Sigmoid colon (tissue), 7 donors: Measurements from ENCODE around the gene POLR1D. TPM values are rescaled to one million over a fixed set of nuclear protein-coding genes. Genes with fewer than 3 reads are reported as not detected.

ENCODE experiments used
- DNase-seq: peaks from one replicate; pipeline ENCODE4 v3.0.0-alpha.2; 2019
- H3K27ac ChIP-seq, 4 donors: fragments of 200-600 bp; sonication (generic); one replicate each; pipeline ENCODE4 v1.5.1; 2016 to 2019; ENCODE audit warnings: mild to moderate bottlenecking in 1 of 4
- H3K27me3 ChIP-seq, 3 donors: fragments of 200-600 bp; sonication (generic); one replicate each; pipeline ENCODE4 v1.5.1; 2019; ENCODE audit warnings: mild to moderate bottlenecking in 1 of 3
- H3K36me3 ChIP-seq, 4 donors: fragments of 200-600 bp; sonication (generic); one replicate each; pipeline ENCODE4 v1.5.1; 2016 to 2019
- H3K4me1 ChIP-seq, 4 donors: fragments of 200-600 bp; sonication (generic); one replicate each; pipeline ENCODE4 v1.5.1; 2017 to 2019
- H3K4me3 ChIP-seq, 4 donors: fragments of 200-600 bp; sonication (generic); one replicate each; pipeline ENCODE4 v1.5.1; 2017 to 2019; ENCODE audit warnings: mild to moderate bottlenecking in 2 of 4, moderate library complexity in 1 of 4
- H3K9me3 ChIP-seq, 4 donors: fragments of 200-600 bp in 3 of 4; sonication (generic) in 3 of 4; one replicate each; pipeline versions ENCODE4 v1.5.1 to v1.6.1; 2013 to 2019
- EP300 ChIP-seq, 4 donors: sonication (generic); formaldehyde crosslinking; IDR thresholded peaks; one replicate each; pipeline ENCODE4 v1.6.1; 2017; ENCODE audit warnings: antibody characterized with exemption in 4 of 4
- POLR2A ChIP-seq, 2 donors: fragments of 450-650 bp; IDR thresholded peaks; one replicate each; pipeline ENCODE4 v1.6.1; 2016; ENCODE audit warnings: antibody characterized with exemption in 2 of 2, mild to moderate bottlenecking in 2 of 2, moderate library complexity in 2 of 2
- POLR2AphosphoS5 ChIP-seq, 4 donors: sonication (generic); formaldehyde crosslinking; IDR thresholded peaks; one replicate each; pipeline ENCODE4 v1.6.1; 2017; ENCODE audit warnings: antibody characterized with exemption in 4 of 4
- WGBS, 2 donors: extraction: QIAGEN DNeasy Blood & Tissue Kit; methylation state at CpG; one replicate each; pipeline ENCODE4 v1.1.7; 2013; 5-methylcytosine and 5-hydroxymethylcytosine counted together
- intact Hi-C: fragments of 100-400 bp; cut with DNase I; formaldehyde crosslinking; loops from one replicate; pipeline ENCODE4 v1.15.1; 2023
- polyA plus RNA-seq, 3 donors: library from polyadenylated mRNA; stranded (reverse); fragments of 200-250 nt; gene quantifications; one replicate each; pipeline ENCODE4 v1.2.3, GENCODE V29; 2013
- total RNA-seq, 4 donors: library from RNA; depleted of rRNA; stranded (reverse); fragments of >200 nt; gene quantifications; one replicate each; pipeline ENCODE4 v1.1.0, GENCODE V29; 2016
- TF ChIP-seq, protein P1 (sequence below), 4 experiments: fragments of 450-650 bp in 3 of 4; fragments of 200-600 bp in 1 of 4; IDR thresholded peaks; one replicate each; pipeline ENCODE4 v1.5.1; 2016 to 2019; ENCODE audit warnings: antibody characterized with exemption in 4 of 4, mild to moderate bottlenecking in 3 of 4, moderate library complexity in 2 of 4
- donor health status: healthy with polysubstance abuse.
- donor health status: Bipolar disorder and iron deficiency.
- donor health status: healthy.

The POLR1D gene
- total and polyA plus RNA-seq, 7 donors: 126 to 224 (median 134) TPM

DNA sequence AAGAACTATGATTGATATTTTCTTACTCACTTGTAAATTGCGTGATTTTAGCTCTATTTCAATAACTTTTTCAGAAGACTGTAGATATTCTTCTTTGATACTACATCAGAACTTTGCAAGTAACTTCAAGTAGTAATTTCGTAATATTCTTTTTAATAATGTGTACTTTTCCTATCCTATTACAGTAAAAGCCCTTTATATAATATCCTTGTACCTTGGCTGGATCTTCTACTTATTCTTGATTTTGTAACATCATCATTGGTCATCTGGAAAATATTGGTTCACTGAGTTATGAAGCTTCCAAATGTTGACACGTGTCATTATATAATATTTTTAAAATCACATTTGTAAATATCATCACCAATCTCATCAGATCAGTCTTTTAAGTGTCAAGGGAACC lies 32.4 kb downstream of the POLR1D start:
- no peak for TF ChIP-seq EP300 (IDR thresholded peaks at IDR 0.05)
- no peak for TF ChIP-seq POLR2AphosphoS5 (IDR thresholded peaks at IDR 0.05)
- TF ChIP-seq, protein P1, sequence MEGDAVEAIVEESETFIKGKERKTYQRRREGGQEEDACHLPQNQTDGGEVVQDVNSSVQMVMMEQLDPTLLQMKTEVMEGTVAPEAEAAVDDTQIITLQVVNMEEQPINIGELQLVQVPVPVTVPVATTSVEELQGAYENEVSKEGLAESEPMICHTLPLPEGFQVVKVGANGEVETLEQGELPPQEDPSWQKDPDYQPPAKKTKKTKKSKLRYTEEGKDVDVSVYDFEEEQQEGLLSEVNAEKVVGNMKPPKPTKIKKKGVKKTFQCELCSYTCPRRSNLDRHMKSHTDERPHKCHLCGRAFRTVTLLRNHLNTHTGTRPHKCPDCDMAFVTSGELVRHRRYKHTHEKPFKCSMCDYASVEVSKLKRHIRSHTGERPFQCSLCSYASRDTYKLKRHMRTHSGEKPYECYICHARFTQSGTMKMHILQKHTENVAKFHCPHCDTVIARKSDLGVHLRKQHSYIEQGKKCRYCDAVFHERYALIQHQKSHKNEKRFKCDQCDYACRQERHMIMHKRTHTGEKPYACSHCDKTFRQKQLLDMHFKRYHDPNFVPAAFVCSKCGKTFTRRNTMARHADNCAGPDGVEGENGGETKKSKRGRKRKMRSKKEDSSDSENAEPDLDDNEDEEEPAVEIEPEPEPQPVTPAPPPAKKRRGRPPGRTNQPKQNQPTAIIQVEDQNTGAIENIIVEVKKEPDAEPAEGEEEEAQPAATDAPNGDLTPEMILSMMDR (IDR thresholded peaks at IDR 0.05): no peak
- TF ChIP-seq POLR2A (IDR thresholded peaks at IDR 0.05): no peak
- no peak for DNase-seq
- intact Hi-C loops: no loop called here
- WGBS, 2 donors: 81 to 95% methylated on average over 3 of the region's 3 CpGs
- Histone ChIP-seq H3K4me1 (peaks cover 0 to 17% (median 10%) of the 10 kb centered on the region in 4 donors), H3K9me3 (peaks cover 0 to 10% (median 0%) of the 10 kb centered on the region in 4 donors), H3K4me3 (no peak overlapping the region), H3K27me3 (no peaks in the 10 kb centered on the region), H3K36me3 (peaks cover 0 to 24% (median 16%) of the 10 kb centered on the region in 4 donors), H3K27ac (no peak overlapping the region)

DNA sequence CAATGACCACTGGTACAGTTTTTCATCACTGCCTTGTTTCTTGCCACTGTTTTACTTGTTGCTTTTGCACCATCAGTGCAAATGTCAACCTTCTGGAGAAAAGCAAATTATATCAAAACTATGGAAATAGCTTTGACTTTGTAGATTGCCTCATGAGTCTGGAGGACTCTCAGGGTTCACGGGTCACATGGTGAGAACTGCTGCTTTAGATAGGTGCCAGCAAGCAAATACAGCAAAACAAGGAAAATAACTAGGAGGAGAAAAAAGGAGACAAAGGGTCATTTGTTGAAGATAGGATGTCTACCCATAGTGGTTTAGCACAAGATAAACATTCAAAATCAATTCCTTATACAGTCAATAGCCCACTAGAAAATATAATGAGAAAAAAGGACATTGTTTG lies 33.1 kb downstream of the POLR1D start:
- H3K4me3 ChIP-seq: no peak overlapping the region
- H3K36me3 ChIP-seq: peaks cover 0 to 16% (median 11%) of the 10 kb centered on the region in 4 donors
- 94 to 97% methylated on average over 1 of the region's 1 CpG for WGBS, 2 donors
- H3K27me3 ChIP-seq: no peaks in the 10 kb centered on the region
- TF ChIP-seq POLR2A (IDR thresholded peaks at IDR 0.05) (no peak), POLR2AphosphoS5 (IDR thresholded peaks at IDR 0.05) (no peak), EP300 (IDR thresholded peaks at IDR 0.05) (no peak)
- TF ChIP-seq, protein P1 (IDR thresholded peaks at IDR 0.05): no peak
- no peak for DNase-seq
- peaks cover 0 to 22% (median 17%) of the 10 kb centered on the region in 4 donors for H3K4me1 ChIP-seq
- intact Hi-C loops: no loop called here
- H3K27ac ChIP-seq: no peak overlapping the region
- H3K9me3 ChIP-seq: peaks cover 0 to 7% (median 0%) of the 10 kb centered on the region in 4 donors

DNA sequence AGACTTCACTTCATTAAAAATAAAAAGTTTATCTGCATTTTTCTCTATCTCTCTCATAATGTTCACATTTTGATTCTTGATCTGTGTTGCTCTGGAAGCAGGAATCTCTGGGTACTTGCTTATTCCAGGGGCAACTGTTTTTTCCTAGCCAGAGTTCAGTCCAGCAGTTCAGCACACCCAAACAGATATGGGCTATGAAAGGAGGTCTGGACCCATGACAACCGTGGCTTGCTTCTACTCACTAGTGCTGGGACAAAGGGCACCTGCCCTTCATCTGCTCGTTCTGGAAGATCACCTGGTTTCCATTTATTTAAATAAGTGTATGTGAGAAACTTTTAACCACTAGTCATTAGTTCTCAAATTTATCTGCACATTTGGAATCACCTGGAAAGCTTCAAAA lies 36.0 kb downstream of the POLR1D start:
- TF ChIP-seq, protein P1 (IDR thresholded peaks at IDR 0.05): no peak
- TF ChIP-seq POLR2A (IDR thresholded peaks at IDR 0.05) (no peak), POLR2AphosphoS5 (IDR thresholded peaks at IDR 0.05) (no peak), EP300 (IDR thresholded peaks at IDR 0.05) (no peak)
- no peak overlapping the region for H3K4me3 ChIP-seq
- whole genome bisulfite sequencing, 2 donors: 40 to 78% methylated on average over 2 of the region's 2 CpGs
- H3K27me3 ChIP-seq: no peaks in the 10 kb centered on the region
- DNase-seq: no peak
- intact Hi-C loops: no loop called here
- H3K36me3 ChIP-seq: no peaks in the 10 kb centered on the region
- H3K27ac ChIP-seq: no peak overlapping the region
- H3K9me3 ChIP-seq: no peaks in the 10 kb centered on the region
- peaks cover 0 to 30% (median 19%) of the 10 kb centered on the region in 4 donors for H3K4me1 ChIP-seq

DNA sequence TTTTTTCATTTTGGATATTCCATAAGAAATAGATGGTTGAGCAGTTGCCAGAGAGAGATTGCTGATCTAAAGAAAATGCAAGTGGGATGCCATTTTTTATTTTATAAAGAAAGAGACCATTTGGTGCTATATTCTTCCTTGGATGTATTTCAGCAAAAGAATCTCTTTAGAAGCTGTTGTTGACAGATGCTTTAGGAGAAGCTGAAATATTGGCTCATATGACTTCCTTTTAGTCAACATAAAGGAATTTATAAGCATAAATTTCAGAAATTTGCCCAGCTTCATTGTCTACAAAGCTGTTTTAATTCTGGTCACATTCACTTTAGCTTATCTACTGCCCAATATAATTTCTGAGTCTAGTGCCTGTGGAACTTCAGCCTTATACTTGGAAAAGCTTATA lies 36.9 kb downstream of the POLR1D start:
- no peaks in the 10 kb centered on the region for H3K27me3 ChIP-seq
- H3K27ac ChIP-seq: no peak overlapping the region
- no peak overlapping the region for H3K4me3 ChIP-seq
- no peaks in the 10 kb centered on the region for H3K36me3 ChIP-seq
- no peak for DNase-seq
- H3K9me3 ChIP-seq: no peaks in the 10 kb centered on the region
- peaks cover 0 to 38% (median 19%) of the 10 kb centered on the region in 4 donors for H3K4me1 ChIP-seq
- intact Hi-C loops: no loop called here
- TF ChIP-seq, protein P1 (IDR thresholded peaks at IDR 0.05): no peak
- no peak for TF ChIP-seq POLR2AphosphoS5 (IDR thresholded peaks at IDR 0.05)
- TF ChIP-seq POLR2A (IDR thresholded peaks at IDR 0.05): no peak
- no peak for TF ChIP-seq EP300 (IDR thresholded peaks at IDR 0.05)
